Activated B cell treated with CpG ODN at 0.5 μM for 24 hours (primary cell): ENCODE data around the gene RHOJ. TPM values are rescaled to one million over a fixed set of nuclear protein-coding genes. Genes with fewer than 3 reads are reported as not detected.

Experiments
- ATAC-seq: fragments of 200-7000 bp; cut with Tn5 transposase; one replicate; pipeline ENCODE4 v1.10.0; 2021; ENCODE audit warnings: low read depth, mild to moderate bottlenecking, moderate library complexity
- CTCF ChIA-PET: fragments of 350-600 bp; sonication (Branson Sonifier 250); formaldehyde crosslinking; loops from one replicate; lab custom pipeline; 2021; ENCODE audit warnings: antibody characterized with exemption; lab: Charles Lee
- POLR2A ChIA-PET: fragments of 350-600 bp; sonication (Branson Sonifier 250); formaldehyde crosslinking; loops from one replicate; lab custom pipeline; 2021; ENCODE audit warnings: antibody characterized with exemption; lab: Charles Lee
- DNase-seq: peaks from one replicate; pipeline ENCODE4 v3.0.0; 2022
- H3K27ac Mint-ChIP-seq: one replicate; pipeline ENCODE4 v1.8.0; 2020; ENCODE audit warnings: mixed read lengths
- H3K27me3 Mint-ChIP-seq: one replicate; pipeline ENCODE4 v1.8.0; 2021; ENCODE audit warnings: mixed read lengths
- H3K36me3 Mint-ChIP-seq: one replicate; pipeline ENCODE4 v1.8.0; 2021; ENCODE audit warnings: low read depth, mixed read lengths
- H3K4me1 Mint-ChIP-seq: one replicate; pipeline ENCODE4 v1.8.0; 2021; ENCODE audit warnings: mixed read lengths
- H3K4me3 Mint-ChIP-seq: one replicate; pipeline ENCODE4 v1.8.0; 2020; ENCODE audit warnings: mild to moderate bottlenecking, mixed read lengths
- H3K9me3 Mint-ChIP-seq: one replicate; pipeline ENCODE4 v1.8.0; 2020; ENCODE audit warnings: mixed read lengths
- CTCF ChIP-seq: fragments of 200-600 bp; IDR thresholded peaks from one replicate; pipeline ENCODE4 v1.8.0; 2022; ENCODE audit warnings: antibody characterized with exemption, mild to moderate bottlenecking
- intact Hi-C: fragments of 100-400 bp; cut with micrococcal nuclease; formaldehyde crosslinking; loops from one replicate; pipeline ENCODE4 v1.15.1; 2024
- total RNA-seq: library from RNA; stranded (reverse); gene quantifications from 2 replicates; pipeline ENCODE4 v1.2.3, GENCODE V29; 2022

RHOJ gene
- total RNA-seq, 1 donor from 2014 or later, result not detected

GRCh38 chr14:63167044-63167443, 37.2 kb upstream of the RHOJ start:
- ATAC-seq (no peak), DNase-seq (no peak)
- no peak overlapping the region for H3K4me3 Mint-ChIP-seq
- H3K27me3 Mint-ChIP-seq, result peaks cover 8% of the 10 kb centered on the region
- intact Hi-C loops, result no loop called here
- H3K4me1 Mint-ChIP-seq, result no peaks in the 10 kb centered on the region
- ChIA-PET CTCF (no interaction called here), POLR2A (no interaction called here)
- peaks cover 3% of the 10 kb centered on the region for H3K9me3 Mint-ChIP-seq
- TF ChIP-seq CTCF, result no peak
- no peaks in the 10 kb centered on the region for H3K36me3 Mint-ChIP-seq
- H3K27ac Mint-ChIP-seq, result no peak overlapping the region

- intact Hi-C loops, result loop anchor here (5.0 to 10.0 kb wide), 2 partner anchors 598 to 1130 kb away; no protein-coding TSS in a partner anchor
- CTCF ChIA-PET, result no interaction called here
These were observed 29.5 kb upstream of the RHOJ start for GRCh38 chr14:63174760-63175191.

GRCh38 chr14:63175531-63175930, 28.7 kb upstream of the RHOJ start:
- DNase-seq (no peak), ATAC-seq (no peak)
- intact Hi-C loops, result loop anchor here (10.0 kb wide), 1 partner anchor 1129 kb away; no protein-coding TSS in a partner anchor
- CTCF ChIA-PET, result no interaction called here
- Mint-ChIP-seq H3K4me1 (no peaks in the 10 kb centered on the region), H3K27ac (no peak overlapping the region), H3K9me3 (no peaks in the 10 kb centered on the region), H3K27me3 (peaks cover 4% of the 10 kb centered on the region), H3K36me3 (no peaks in the 10 kb centered on the region), H3K4me3 (no peak overlapping the region)
- TF ChIP-seq CTCF, result no peak
- POLR2A ChIA-PET, result no interaction called here

More at GRCh38 chr14:63174760-63175191, 29.5 kb upstream of the RHOJ start:
- ATAC-seq, result no peak
- Mint-ChIP-seq H3K36me3 (no peaks in the 10 kb centered on the region), H3K4me1 (no peaks in the 10 kb centered on the region), H3K4me3 (no peak overlapping the region), H3K27me3 (peaks cover 6% of the 10 kb centered on the region), H3K9me3 (peaks cover 1% of the 10 kb centered on the region), H3K27ac (no peak overlapping the region)
- no peak for DNase-seq
- POLR2A ChIA-PET, result no interaction called here
- TF ChIP-seq CTCF, result no peak

GRCh38 chr14:63178912-63179311, 25.3 kb upstream of the RHOJ start:
- no peaks in the 10 kb centered on the region for H3K27me3 Mint-ChIP-seq
- H3K4me1 Mint-ChIP-seq, result no peaks in the 10 kb centered on the region
- no peaks in the 10 kb centered on the region for H3K9me3 Mint-ChIP-seq
- POLR2A ChIA-PET, result no interaction called here
- no peaks in the 10 kb centered on the region for H3K36me3 Mint-ChIP-seq
- no peak for TF ChIP-seq CTCF
- CTCF ChIA-PET, result no interaction called here
- no peak overlapping the region for H3K4me3 Mint-ChIP-seq
- no peak for ATAC-seq
- intact Hi-C loops, result loop anchor here (10.0 kb wide), 1 partner anchor 1126 kb away; no protein-coding TSS in a partner anchor
- H3K27ac Mint-ChIP-seq, result no peak overlapping the region
- no peak for DNase-seq

- ChIA-PET CTCF (no interaction called here), POLR2A (no interaction called here)
- no peak for ATAC-seq
- Mint-ChIP-seq H3K9me3 (no peaks in the 10 kb centered on the region), H3K4me3 (no peak overlapping the region), H3K27me3 (no peaks in the 10 kb centered on the region), H3K4me1 (no peaks in the 10 kb centered on the region), H3K36me3 (no peaks in the 10 kb centered on the region), H3K27ac (no peak overlapping the region)
- no peak for DNase-seq
- TF ChIP-seq CTCF, result no peak
- intact Hi-C loops, result loop anchor here (10.0 kb wide), 1 partner anchor 1125 kb away; no protein-coding TSS in a partner anchor
These were observed 24.9 kb upstream of the RHOJ start for GRCh38 chr14:63179383-63179782.
